WTC11 (cell line): ENCODE results near the gene ZDHHC14. TPM values are rescaled to one million over a fixed set of nuclear protein-coding genes. Genes with fewer than 3 reads are reported as not detected.

Source experiments
- ATAC-seq: fragments of 200-7000 bp; cut with Tn5 transposase; 2 replicates; pipeline ENCODE4 v1.10.0; 2021; ENCODE audit warnings: mild to moderate bottlenecking, moderate library complexity
- CTCF ChIA-PET: fragments of 300-600 bp; sonication (Branson Sonifier 250); formaldehyde crosslinking; loops from one replicate; lab custom pipeline; 2021; ENCODE audit warnings: antibody characterized with exemption; lab: Charles Lee
- POLR2A ChIA-PET: fragments of 350-600 bp; sonication (Branson Sonifier 250); formaldehyde crosslinking; loops from one replicate; lab custom pipeline; 2021; ENCODE audit warnings: antibody characterized with exemption; lab: Charles Lee
- DNase-seq: peaks from one replicate; pipeline ENCODE4 v3.0.0; 2021; ENCODE audit warnings: low spot score
- H3K27ac Mint-ChIP-seq: 2 replicates; pipeline ENCODE4 v1.8.0; 2021; ENCODE audit warnings: mixed read lengths
- H3K27me3 Mint-ChIP-seq: 2 replicates; pipeline ENCODE4 v1.8.0; 2021; ENCODE audit warnings: low read depth, mild to moderate bottlenecking, moderate library complexity, mixed read lengths
- H3K36me3 Mint-ChIP-seq: 2 replicates; pipeline ENCODE4 v1.8.0; 2021; ENCODE audit warnings: mixed read lengths
- H3K4me1 Mint-ChIP-seq: 2 replicates; pipeline ENCODE4 v1.8.0; 2022; ENCODE audit warnings: mixed read lengths
- H3K4me3 Mint-ChIP-seq: 2 replicates; pipeline ENCODE4 v1.8.0; 2021; ENCODE audit warnings: mild to moderate bottlenecking, moderate library complexity, mixed read lengths
- H3K9me3 Mint-ChIP-seq: 2 replicates; pipeline ENCODE4 v1.8.0; 2021; ENCODE audit warnings: mixed read lengths
- ATF1 ChIP-seq: sonication (generic); formaldehyde crosslinking; IDR thresholded peaks from 2 replicates; pipeline ENCODE4 v1.8.1; 2023; ENCODE audit warnings: mild to moderate bottlenecking, moderate library complexity, missing genetic modification reagents
- CBFB ChIP-seq: sonication (generic); formaldehyde crosslinking; IDR thresholded peaks from 2 replicates; pipeline ENCODE4 v1.8.1; 2022; ENCODE audit warnings: mild to moderate bottlenecking, low read depth, missing genetic modification reagents
- ELF4 ChIP-seq: sonication (generic); formaldehyde crosslinking; IDR thresholded peaks from 2 replicates; pipeline ENCODE4 v1.8.1; 2022; ENCODE audit warnings: low read depth, mild to moderate bottlenecking, moderate library complexity, missing genetic modification reagents
- FOXJ3 ChIP-seq: sonication (generic); formaldehyde crosslinking; IDR thresholded peaks from 2 replicates; pipeline ENCODE4 v1.9.0; 2021; ENCODE audit warnings: missing genetic modification reagents, mild to moderate bottlenecking, borderline replicate concordance
- KAT7 ChIP-seq: sonication (generic); formaldehyde crosslinking; IDR thresholded peaks from 2 replicates; pipeline ENCODE4 v1.8.1; 2023; ENCODE audit warnings: missing genetic modification reagents, mild to moderate bottlenecking, borderline replicate concordance
- NFATC4 ChIP-seq: fragments of 250-450 bp; sonication (Bioruptor Pico); IDR thresholded peaks from 2 replicates; pipeline ENCODE4 v1.9.0; 2021; ENCODE audit warnings: mild to moderate bottlenecking
- NFE2L1 ChIP-seq: sonication (generic); formaldehyde crosslinking; IDR thresholded peaks from 2 replicates; pipeline ENCODE4 v1.8.1; 2023; ENCODE audit warnings: missing genetic modification reagents
- NR1H2 ChIP-seq: sonication (generic); formaldehyde crosslinking; IDR thresholded peaks from 2 replicates; pipeline ENCODE4 v1.9.0; 2021; ENCODE audit warnings: mild to moderate bottlenecking, moderate library complexity, missing genetic modification reagents
- RORB ChIP-seq: fragments of 250-450 bp; sonication (Bioruptor Pico); IDR thresholded peaks from 2 replicates; pipeline ENCODE4 v1.9.0; 2021; ENCODE audit warnings: mild to moderate bottlenecking
- SMAD4 ChIP-seq: sonication (generic); formaldehyde crosslinking; IDR thresholded peaks from 2 replicates; pipeline ENCODE4 v1.8.0; 2022; ENCODE audit warnings: mild to moderate bottlenecking, missing genetic modification reagents
- SP1 ChIP-seq: sonication (generic); formaldehyde crosslinking; conservative IDR thresholded peaks from 2 replicates; pipeline ENCODE4 v1.8.1; 2022; ENCODE audit warnings: missing genetic modification reagents
- ZNF317 ChIP-seq: sonication (generic); formaldehyde crosslinking; IDR thresholded peaks from 2 replicates; pipeline ENCODE4 v1.8.1; 2023; ENCODE audit warnings: low read depth, mild to moderate bottlenecking, moderate library complexity, missing genetic modification reagents, borderline replicate concordance
- ZNF416 ChIP-seq: fragments of 250-450 bp; sonication (Bioruptor Pico); IDR thresholded peaks from 2 replicates; pipeline ENCODE4 v1.9.0; 2021; ENCODE audit warnings: mild to moderate bottlenecking, inconsistent platforms
- total RNA-seq: library from RNA; stranded (reverse); gene quantifications from 3 replicates; pipeline ENCODE4 v1.2.3, GENCODE V29; 2021
- TF ChIP-seq, protein P1 (sequence below): fragments of 250-450 bp; sonication (Bioruptor Pico); conservative IDR thresholded peaks from 2 replicates; pipeline ENCODE4 v1.9.0; 2021; ENCODE audit warnings: mild to moderate bottlenecking
- TF ChIP-seq, protein P2 (sequence below): sonication (generic); formaldehyde crosslinking; IDR thresholded peaks from 2 replicates; pipeline ENCODE4 v1.8.0; 2022; ENCODE audit warnings: mild to moderate bottlenecking, missing genetic modification reagents
- TF ChIP-seq, protein P3 (sequence below): sonication (generic); formaldehyde crosslinking; IDR thresholded peaks from 2 replicates; pipeline ENCODE4 v1.8.1; 2022; ENCODE audit warnings: mild to moderate bottlenecking, moderate library complexity, missing genetic modification reagents
- TF ChIP-seq, protein P4 (sequence below): sonication (generic); formaldehyde crosslinking; IDR thresholded peaks from 2 replicates; pipeline ENCODE4 v1.8.0; 2022; ENCODE audit warnings: mild to moderate bottlenecking, missing genetic modification reagents

ZDHHC14 gene
- total RNA-seq, 1 experiment from 2014 or later: 6.6 TPM

DNA sequence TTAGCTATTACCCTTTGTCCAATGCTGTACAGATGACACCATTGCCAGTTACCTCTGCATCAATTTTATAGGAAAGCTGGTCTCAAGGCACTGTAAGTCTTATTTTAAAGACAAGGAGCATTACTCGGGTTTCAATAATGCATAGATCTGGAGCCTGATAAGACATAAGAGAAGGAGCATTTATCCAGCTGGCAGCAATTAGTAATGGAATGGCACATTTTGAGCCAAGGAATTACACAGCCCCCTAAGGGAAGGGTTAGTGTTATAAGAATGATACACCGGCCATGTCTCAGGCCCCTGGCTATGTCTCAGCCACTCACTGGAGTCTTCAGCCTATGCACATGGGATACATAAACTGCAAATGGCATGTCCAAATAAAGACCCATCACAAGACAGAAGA is 34.6 kb upstream of the ZDHHC14 start (continued):
- TF ChIP-seq, protein P1, sequence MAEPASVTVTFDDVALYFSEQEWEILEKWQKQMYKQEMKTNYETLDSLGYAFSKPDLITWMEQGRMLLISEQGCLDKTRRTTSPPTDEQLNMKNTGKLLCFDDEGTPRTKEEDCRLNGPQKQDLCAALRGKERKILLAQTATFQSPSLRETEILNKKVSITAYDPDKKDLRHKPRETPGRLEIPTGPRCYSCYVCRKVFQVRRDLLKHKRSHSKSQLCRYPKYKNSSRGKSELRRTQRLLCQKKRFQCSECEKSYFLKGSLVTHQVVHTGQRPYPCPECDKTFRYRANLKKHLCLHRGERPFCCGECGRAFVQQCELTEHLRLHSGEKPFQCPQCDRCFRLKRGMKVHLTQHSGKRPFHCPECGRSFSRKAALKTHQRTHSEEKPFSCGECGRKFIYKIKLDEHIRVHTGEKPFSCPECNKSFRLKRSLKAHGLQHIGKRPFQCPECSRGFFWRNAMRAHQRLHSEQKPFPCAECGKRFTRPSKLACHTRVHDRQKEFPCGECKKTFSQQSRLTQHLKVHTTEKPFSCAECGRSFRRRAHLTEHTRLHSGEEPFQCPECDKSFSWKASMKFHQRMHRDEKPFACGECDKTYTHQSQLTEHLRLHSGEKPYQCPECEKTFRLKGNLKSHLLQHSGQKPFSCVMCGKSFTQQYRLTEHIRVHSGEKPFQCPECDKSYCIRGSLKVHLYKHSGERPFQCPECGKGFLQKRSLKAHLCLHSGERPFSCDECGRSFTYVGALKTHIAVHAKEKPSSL (CRISPR knock-in tag): no peak
- no peak for TF ChIP-seq ATF1 (CRISPR knock-in tag)

DNA sequence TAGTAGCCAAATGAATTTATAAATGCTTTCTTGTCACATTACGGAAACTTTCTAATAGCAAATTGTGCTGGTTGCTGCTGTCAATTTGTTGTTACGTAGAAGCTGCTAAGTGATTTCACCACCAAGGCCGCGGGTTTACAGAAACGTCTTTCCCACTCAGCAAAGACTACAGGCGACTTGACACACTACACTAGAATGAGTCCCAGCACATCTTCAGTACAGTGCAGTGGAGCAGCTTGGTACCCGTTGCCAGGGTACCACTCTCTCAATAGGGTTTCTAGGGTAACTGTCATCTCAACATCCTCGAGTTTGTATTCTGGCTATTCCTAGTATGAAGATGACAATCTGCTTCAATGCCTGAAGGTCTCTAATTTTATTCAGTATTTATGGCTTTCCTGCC is 22.7 kb upstream of the ZDHHC14 start:
- CTCF ChIA-PET: no interaction called here
- POLR2A ChIA-PET: no interaction called here
- H3K27ac Mint-ChIP-seq: no peak overlapping the region

DNA sequence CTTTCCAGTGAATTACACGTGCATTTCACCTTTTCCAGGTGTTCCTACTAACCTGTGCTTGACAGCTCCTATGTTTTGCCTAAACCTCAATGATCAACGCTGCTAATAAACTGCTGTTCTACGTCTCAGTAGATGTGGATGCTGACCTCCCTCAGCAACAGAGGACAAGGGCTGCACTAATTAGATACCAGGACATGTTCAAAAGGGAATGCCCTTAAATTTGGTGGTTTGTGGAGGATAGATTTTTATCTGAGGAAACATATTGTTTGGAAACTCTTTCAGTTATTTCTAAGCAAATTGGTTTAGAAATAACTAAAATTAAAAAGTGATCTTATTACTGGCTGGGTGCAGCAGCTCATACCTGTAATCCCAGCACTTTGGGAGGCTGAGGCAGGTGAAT is 19.1 kb upstream of the ZDHHC14 start:
- ATAC-seq: no peak
- Mint-ChIP-seq H3K4me1 (no peaks in the 10 kb centered on the region), H3K36me3 (no peaks in the 10 kb centered on the region), H3K27ac (no peak overlapping the region), H3K27me3 (no peaks in the 10 kb centered on the region), H3K9me3 (no peaks in the 10 kb centered on the region), H3K4me3 (no peak overlapping the region)
- TF ChIP-seq SP1 (no peak), CBFB (CRISPR knock-in tag) (no peak), SMAD4 (CRISPR knock-in tag) (no peak)
- POLR2A ChIA-PET: no interaction called here
- DNase-seq: no peak
- CTCF ChIA-PET: interaction anchor here (1.1 kb wide), 1 partner anchor 47 kb away, joined by 3 read pairs; no protein-coding TSS in a partner anchor

More for the DNA sequence above, 22.7 kb upstream of the ZDHHC14 start:
- no peaks in the 10 kb centered on the region for H3K4me1 Mint-ChIP-seq
- TF ChIP-seq ZNF416 (CRISPR knock-in tag) (no peak), SMAD4 (CRISPR knock-in tag) (no peak), NR1H2 (CRISPR knock-in tag) (no peak), NFATC4 (no peak), ATF1 (CRISPR knock-in tag) (no peak), RORB (CRISPR knock-in tag) (no peak), ELF4 (CRISPR knock-in tag) (no peak), FOXJ3 (CRISPR knock-in tag) (no peak), NFE2L1 (no peak), KAT7 (no peak)
- TF ChIP-seq, protein P2, sequence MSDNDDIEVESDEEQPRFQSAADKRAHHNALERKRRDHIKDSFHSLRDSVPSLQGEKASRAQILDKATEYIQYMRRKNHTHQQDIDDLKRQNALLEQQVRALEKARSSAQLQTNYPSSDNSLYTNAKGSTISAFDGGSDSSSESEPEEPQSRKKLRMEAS (CRISPR knock-in tag): no peak
- TF ChIP-seq, protein P3, sequence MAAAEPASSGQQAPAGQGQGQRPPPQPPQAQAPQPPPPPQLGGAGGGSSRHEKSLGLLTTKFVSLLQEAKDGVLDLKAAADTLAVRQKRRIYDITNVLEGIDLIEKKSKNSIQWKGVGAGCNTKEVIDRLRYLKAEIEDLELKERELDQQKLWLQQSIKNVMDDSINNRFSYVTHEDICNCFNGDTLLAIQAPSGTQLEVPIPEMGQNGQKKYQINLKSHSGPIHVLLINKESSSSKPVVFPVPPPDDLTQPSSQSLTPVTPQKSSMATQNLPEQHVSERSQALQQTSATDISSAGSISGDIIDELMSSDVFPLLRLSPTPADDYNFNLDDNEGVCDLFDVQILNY: no peak
- TF ChIP-seq, protein P1 (CRISPR knock-in tag): no peak
- no peaks in the 10 kb centered on the region for H3K36me3 Mint-ChIP-seq
- ATAC-seq (no peak), DNase-seq (no peak)
- H3K9me3 Mint-ChIP-seq: peaks cover 4% of the 10 kb centered on the region; the same call in 1 of the 2 replicates
- no peak overlapping the region for H3K4me3 Mint-ChIP-seq
- no peaks in the 10 kb centered on the region for H3K27me3 Mint-ChIP-seq

DNA sequence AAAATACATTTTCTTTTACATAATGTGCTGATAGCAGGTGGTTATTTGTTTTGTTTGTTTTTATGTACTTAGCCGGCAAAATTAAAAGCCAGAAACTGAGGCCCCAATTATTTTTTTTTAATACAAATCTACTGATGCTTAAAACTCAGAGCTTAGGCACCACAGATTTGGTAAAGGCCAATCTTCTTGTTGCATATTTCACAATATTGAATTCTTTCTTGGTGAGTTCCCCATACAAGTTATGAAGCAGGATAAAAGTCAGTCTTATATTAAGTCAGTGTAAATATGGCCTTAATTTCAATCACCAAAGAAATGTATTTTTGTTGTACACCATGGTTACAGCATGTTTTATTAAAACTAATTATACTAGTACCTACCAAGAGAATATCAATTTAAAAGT is 16.3 kb upstream of the ZDHHC14 start:
- Mint-ChIP-seq H3K36me3 (no peaks in the 10 kb centered on the region), H3K4me1 (peaks cover 4% of the 10 kb centered on the region)
- CTCF ChIA-PET: no interaction called here
- TF ChIP-seq ZNF317 (CRISPR knock-in tag) (no peak), NR1H2 (CRISPR knock-in tag) (no peak)
- TF ChIP-seq, protein P4, sequence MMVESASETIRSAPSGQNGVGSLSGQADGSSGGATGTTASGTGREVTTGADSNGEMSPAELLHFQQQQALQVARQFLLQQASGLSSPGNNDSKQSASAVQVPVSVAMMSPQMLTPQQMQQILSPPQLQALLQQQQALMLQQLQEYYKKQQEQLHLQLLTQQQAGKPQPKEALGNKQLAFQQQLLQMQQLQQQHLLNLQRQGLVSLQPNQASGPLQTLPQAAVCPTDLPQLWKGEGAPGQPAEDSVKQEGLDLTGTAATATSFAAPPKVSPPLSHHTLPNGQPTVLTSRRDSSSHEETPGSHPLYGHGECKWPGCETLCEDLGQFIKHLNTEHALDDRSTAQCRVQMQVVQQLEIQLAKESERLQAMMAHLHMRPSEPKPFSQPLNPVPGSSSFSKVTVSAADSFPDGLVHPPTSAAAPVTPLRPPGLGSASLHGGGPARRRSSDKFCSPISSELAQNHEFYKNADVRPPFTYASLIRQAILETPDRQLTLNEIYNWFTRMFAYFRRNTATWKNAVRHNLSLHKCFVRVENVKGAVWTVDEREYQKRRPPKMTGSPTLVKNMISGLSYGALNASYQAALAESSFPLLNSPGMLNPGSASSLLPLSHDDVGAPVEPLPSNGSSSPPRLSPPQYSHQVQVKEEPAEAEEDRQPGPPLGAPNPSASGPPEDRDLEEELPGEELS (CRISPR knock-in tag): no peak
- TF ChIP-seq, all 79 proteins: peak for 0
- POLR2A ChIA-PET: no interaction called here
- Mint-ChIP-seq H3K4me3 (no peak overlapping the region), H3K9me3 (no peaks in the 10 kb centered on the region), H3K27ac (no peak overlapping the region), H3K27me3 (no peaks in the 10 kb centered on the region)
- no peak for ATAC-seq
- DNase-seq: no peak
